HG02759 (cell line): ENCODE results near the gene NCAPD3.
"Not testable (repeated sequence)": the region's sequence is repeated elsewhere in the genome, so short reads cannot be mapped to it uniquely, and the experiment has no call there.

Experiments
- ATAC-seq: cut with Tn5 transposase; IDR thresholded peaks from one replicate; pipeline ENCODE4 v1.9.1; 2021; ENCODE audit warnings: mild to moderate bottlenecking, moderate library complexity; ENCODE audit not compliant: unreplicated experiment

The NCAPD3 gene

DNA sequence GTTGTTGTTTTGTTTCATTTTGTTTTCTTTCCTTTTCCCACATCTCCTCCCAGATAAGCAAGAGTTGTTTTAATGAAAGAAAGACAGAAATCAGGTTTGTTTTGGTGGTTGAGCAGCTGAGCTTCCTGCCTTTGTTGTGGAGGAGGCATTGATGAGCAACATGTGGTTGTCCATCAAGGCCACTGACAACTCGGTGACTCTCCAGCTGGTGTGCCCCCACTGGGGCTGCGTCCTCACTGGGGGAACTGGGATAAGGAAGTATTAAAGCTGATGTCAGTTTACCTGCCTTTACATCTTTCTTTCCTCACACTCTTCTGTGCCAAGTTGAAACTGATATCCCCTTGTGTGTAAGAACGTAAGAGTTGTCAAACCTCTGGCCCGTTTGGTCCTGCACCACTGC is 6.6 kb upstream of the NCAPD3 start:
- no peak for ATAC-seq

- no peak for ATAC-seq
These were observed 5.5 kb upstream of the NCAPD3 start for GRCh38 chr11:134229126-134229790.

DNA sequence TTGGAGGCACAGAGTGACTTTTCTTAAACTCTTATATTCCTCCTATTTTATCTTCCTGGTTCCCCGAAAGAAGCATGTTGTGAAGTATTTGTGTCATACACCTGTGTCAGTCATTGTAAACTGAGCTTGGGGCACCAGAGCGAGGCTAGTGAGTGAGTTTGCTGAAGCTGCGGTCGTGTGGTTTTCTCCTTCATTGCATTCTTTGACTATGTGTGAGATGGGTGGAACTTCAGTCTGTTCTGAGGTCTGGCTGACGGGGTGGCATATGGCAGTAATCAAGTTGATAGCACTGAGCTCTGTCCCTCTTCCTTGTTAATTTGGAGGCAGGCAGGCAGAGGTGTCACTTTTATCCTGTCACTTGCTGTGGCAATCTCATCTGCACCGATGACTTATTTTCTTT is 4.9 kb upstream of the NCAPD3 start:
- peak; percentile 56 for ATAC-seq

DNA sequence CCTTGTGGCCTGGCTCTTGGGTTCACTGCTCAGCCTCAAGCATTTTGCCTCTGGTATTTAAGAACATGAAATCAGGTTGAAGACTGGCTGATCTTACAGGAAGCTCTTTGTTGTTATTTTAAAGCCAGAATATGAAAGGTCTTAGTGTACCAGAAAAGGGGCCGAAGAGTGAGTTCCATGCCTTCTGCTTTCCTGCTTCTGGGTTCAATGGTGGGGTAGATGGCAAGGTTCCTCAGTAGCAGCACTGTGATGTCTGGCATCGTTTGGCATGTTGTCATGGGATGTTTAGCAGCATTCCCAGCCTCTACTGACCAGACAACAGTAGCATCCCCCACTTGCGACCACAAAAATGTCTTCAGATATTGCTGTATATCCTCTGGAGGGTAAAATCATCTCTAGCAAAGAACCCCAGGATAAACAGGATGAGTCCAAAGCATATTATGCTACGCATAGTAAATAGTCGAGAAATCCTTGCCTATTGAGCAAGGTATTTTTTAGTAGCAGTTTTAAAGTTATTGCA is 3.1 kb upstream of the NCAPD3 start:
- ATAC-seq, result no peak

GRCh38 chr11:134224710-134225664 is 1.2 kb upstream of the NCAPD3 start:
- ATAC-seq, result peak; percentile 23

DNA sequence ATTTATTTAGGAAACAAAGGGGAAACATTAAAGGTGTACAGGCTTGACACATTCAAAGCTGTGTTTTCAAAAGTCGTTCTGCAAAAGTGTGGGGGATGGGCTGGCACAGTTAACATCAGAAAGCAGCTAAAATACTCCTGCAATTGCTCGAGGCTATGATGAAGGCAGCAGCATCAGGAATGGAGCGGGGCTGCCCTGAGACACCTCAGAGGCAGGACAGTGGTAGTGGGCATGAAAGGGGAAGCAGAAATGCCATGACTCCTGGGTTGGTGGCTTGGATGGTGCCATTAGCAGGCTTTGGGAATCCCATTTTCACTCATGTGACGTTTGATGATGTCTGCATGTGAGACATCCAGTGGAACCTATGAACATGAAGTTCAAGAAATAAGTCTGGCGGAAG is 646 bp downstream of the NCAPD3 start:
- no peak for ATAC-seq

DNA sequence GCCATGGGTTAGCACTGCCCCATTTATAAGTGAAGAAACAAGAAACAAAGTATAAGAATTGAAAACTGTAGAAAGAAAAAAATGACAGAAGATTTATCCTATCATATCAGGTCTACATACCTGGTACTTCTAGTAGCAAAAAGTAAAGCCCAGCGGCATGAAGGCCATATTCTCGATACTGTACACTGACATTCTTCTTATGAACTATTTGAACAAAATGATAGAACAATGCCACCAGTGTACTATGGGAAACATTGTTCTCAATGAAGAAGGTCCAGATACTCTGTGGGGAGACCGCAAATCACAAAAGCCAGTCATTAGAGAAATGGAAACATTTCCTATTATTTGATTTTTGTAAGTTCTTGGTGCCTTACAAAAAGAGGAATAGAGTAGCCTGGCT is 7.0 kb downstream of the NCAPD3 start:
- ATAC-seq, result no peak

GRCh38 chr11:134215836-134216235 is 7.9 kb downstream of the NCAPD3 start:
- no peak for ATAC-seq

DNA sequence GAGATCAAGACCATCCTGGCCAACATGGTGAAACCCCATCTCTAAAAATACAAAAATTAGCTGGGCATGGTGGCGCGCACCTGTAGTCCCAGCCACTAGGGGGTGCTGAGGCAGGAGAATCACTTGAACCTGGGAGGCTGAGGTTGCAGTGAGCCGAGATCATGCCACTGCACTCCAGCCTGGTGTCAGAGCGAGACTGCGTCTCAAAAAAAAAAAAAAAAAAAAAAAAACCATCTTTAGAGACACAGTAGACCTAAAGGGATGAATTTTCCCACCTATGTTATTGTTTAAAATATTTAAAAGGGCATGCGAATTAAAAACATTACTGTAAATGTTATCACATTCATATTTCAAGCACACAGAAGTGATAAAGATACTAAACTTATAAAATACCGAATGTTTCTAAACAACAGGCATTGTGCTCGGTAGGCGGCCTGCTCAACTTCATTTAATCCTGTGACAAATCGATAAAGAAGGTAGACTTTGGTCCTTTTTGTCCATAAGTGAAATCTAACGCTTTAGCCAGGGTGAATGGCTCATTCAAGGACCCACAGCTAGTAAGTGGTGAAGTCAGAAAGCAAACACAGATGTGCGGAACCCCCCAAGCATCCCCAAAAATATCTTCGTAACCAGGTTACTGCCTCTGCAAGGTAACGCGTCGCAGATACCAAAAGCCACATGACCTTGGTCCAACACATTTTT is 16.1 kb downstream of the NCAPD3 start:
- no peak for ATAC-seq

DNA sequence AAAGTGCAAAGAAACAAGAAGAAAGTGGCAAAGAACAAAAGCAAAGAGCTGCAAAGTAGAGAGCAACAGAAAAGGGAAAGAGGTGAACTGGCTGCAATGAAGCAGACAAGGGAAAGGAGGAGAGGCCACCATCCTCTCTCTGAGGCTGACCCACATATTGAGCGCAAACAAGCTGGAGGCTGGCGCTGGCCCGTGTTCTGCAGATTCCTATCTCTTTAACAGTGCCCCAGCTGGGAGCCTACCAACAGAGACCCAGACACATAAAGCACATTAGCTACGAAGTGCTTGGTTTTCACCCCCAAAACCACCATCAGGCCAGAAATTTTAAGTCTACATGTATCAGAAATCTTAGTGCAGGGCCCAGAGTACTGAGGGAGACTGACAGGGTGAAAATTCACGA is 17.6 kb downstream of the NCAPD3 start:
- ATAC-seq, result no peak

DNA sequence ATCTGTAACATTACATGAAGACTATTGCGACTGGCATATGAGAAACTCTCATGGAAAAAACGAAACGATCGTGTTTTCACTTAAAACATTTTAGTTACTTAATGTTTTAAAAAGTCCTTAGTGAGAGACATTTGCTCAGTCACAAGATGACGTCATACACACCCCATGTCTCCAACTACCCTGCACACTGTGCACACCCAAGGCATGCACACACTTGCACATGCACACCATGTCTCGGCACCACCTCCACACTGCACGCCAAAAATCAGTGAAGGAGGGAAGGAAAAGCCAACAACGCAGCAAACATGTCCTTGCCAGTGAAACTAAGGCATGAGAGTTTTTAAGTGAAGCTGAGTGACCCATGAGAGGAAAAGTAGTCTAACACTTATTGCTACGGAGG is 18.0 kb downstream of the NCAPD3 start:
- ATAC-seq, result no peak

- no peak for ATAC-seq
These were observed 21.1 kb downstream of the NCAPD3 start for GRCh38 chr11:134202661-134203060.

- no peak for ATAC-seq
These were observed 23.1 kb downstream of the NCAPD3 start for GRCh38 chr11:134200688-134201087.

GRCh38 chr11:134199531-134199930 is 24.2 kb downstream of the NCAPD3 start:
- no peak for ATAC-seq

DNA sequence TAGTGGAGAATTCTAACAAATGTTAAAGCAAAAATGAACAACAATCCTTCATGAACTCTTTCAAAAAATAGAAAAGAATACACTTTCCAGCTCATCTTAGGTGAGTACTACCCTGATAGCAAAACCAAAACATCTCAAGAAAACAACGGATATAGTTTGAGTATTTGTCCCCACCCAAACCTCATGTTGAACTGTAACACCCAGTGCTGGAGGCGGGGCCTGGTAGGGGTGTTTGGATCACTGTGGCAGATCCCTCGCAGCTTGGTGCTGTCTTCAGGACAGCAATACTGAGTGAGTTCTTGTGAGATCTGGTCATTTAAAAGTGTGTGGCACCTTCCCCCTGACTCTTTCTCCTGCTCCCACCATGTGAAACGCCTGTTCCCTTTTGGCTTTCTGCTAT is 27.0 kb downstream of the NCAPD3 start:
- no peak for ATAC-seq

GRCh38 chr11:134188092-134188491 is 35.7 kb downstream of the NCAPD3 start:
- ATAC-seq, result not testable (repeated sequence)

DNA sequence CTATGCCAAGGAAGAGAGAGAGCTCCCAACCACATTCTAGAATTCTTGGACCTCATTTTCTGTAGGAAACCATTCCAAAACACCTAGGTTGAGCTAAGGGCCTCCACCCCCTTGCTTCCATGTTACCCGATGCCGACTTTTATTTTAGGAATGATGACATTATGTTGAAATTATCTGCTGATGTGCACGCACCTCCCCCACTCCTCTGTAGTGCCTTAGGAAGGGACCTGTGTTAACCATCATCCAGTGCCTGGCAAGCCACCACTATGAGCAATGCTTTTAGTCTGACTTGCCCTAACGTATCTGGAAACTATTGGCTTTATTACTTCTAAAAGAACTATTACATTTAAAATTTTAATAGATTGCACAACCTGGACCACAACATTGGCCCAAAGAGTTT is 42.1 kb downstream of the NCAPD3 start:
- no peak for ATAC-seq

GRCh38 chr11:134178032-134178674 is 45.6 kb downstream of the NCAPD3 start:
- no peak for ATAC-seq

DNA sequence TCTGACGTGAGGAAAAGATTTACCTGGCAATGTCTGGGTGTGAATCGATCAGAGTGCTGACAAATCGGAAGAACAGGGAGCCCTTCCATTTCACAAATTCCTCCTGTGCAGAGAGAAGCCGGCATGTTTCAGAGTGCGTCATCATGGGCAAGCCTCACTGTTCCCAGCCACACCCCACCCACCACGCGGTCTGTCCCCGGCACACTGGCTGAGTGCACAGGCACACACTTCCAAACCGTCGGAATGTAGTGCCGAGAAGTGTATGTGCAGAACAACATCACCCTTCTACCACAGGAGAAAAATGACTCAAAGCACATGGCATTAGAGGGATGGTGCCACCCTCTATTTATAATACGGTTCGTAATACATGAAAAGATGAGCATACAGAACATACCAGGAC is 47.5 kb downstream of the NCAPD3 start:
- ATAC-seq, result no peak

- ATAC-seq, result no peak
These were observed 50.5 kb downstream of the NCAPD3 start for GRCh38 chr11:134173296-134173695.

DNA sequence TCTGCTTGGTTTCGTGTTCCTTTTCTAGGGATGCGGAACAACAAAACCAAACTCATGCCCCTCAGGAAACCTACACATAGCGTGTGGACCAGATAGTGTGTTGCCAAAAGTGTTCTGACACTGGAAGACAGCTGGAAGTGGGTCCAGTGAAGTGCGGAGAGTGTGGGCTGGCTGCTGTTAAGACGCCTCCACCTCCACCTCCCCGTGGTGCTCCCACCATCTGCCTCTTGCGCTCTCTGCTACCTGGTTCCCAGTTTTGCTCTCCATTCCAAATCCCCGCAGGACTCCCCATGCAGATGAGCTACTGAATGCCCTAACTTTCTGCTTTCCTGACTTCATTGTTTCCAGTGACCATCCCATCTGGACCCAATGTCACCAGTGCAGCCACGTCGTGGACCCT is 51.8 kb downstream of the NCAPD3 start:
- no peak for ATAC-seq
